ENCODE measurements around the gene BCAP31.

DNA sequence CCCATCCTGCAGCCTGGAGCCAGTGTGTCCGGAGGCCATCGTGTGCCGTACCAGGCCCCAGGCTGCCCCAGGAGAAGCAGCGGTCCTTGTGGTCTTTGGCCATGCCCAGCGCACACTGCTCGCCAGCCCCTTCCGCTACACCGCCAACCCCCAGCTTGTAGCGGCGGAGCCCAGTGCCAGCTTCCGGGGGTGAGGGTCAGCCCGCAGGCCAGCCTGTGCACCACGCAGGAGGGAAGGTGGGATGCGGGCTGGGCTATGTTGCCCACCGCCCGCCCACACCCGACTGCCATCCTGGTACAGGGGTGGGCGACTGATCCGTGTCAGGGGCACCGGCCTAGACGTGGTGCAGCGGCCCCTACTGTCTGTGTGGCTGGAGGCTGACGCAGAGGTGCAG is 49.0 kb upstream of the BCAP31 start:
- TF ChIP-seq CTCF (IDR thresholded peaks at IDR 0.05) (no peak), POLR2A (IDR thresholded peaks at IDR 0.05; ENCODE audit: low read depth) (no peak), POLR2AphosphoS5 (IDR thresholded peaks at IDR 0.05) (no peak), EP300 (IDR thresholded peaks at IDR 0.05) (no peak)

Measured in esophagus muscularis mucosa (tissue), 4 donors.